Measurements from ENCODE around the gene TEX55.
"Not testable (repeated sequence)": the region's sequence is repeated elsewhere in the genome, so short reads cannot be mapped to it uniquely, and the experiment has no call there.

Gene TEX55

GRCh38 chr3:119145500-119146167 lies at the start of gene TEX55:
Gene TEX55, plus strand, starts transcription at chr3:119146165. Its CDS starts 25 bp downstream, at chr3:119146190.
- no peak for DNase-seq (ENCODE audit: low spot score)

- no peak for DNase-seq (ENCODE audit: low spot score)
These were observed 48.0 kb upstream of the TEX55 start for GRCh38 chr3:119098003-119098402.

GRCh38 chr3:119098619-119099222 lies 47.2 kb upstream of the TEX55 start:
- DNase-seq (ENCODE audit: low spot score): no peak

- DNase-seq (ENCODE audit: low spot score): no peak
These were observed 46.2 kb upstream of the TEX55 start for GRCh38 chr3:119099785-119100184.

GRCh38 chr3:119104031-119104430 lies 41.9 kb upstream of the TEX55 start:
- DNase-seq (ENCODE audit: low spot score): no peak

GRCh38 chr3:119118330-119118729 lies 27.6 kb upstream of the TEX55 start:
- DNase-seq (ENCODE audit: low spot score): not testable (repeated sequence)

- no peak for DNase-seq (ENCODE audit: low spot score)
These were observed 25.5 kb upstream of the TEX55 start for GRCh38 chr3:119120480-119120879.

- DNase-seq (ENCODE audit: low spot score): no peak
These were observed 23.6 kb upstream of the TEX55 start for GRCh38 chr3:119122350-119122749.

- DNase-seq (ENCODE audit: low spot score): no peak
These were observed 20.6 kb upstream of the TEX55 start for GRCh38 chr3:119125342-119125741.

- no peak for DNase-seq (ENCODE audit: low spot score)
These were observed 20.0 kb upstream of the TEX55 start for GRCh38 chr3:119125742-119126504.

GRCh38 chr3:119130291-119130690 lies 15.7 kb upstream of the TEX55 start:
- DNase-seq (ENCODE audit: low spot score): not testable (repeated sequence)

GRCh38 chr3:119132291-119132690 lies 13.7 kb upstream of the TEX55 start:
- DNase-seq (ENCODE audit: low spot score): not testable (repeated sequence)

GRCh38 chr3:119139360-119139759 lies 6.6 kb upstream of the TEX55 start:
- DNase-seq (ENCODE audit: low spot score): not testable (repeated sequence)

- no peak for DNase-seq (ENCODE audit: low spot score)
These were observed 5.5 kb upstream of the TEX55 start for GRCh38 chr3:119140466-119140865.

GRCh38 chr3:119145128-119145499 lies 851 bp upstream of the TEX55 start:
- DNase-seq (ENCODE audit: low spot score): no peak

- DNase-seq (ENCODE audit: low spot score): no peak
These were observed 812 bp downstream of the TEX55 start for GRCh38 chr3:119146578-119147375.

- no peak for DNase-seq (ENCODE audit: low spot score)
These were observed 1.5 kb downstream of the TEX55 start for GRCh38 chr3:119147494-119147893.

- no peak for DNase-seq (ENCODE audit: low spot score)
These were observed 2.7 kb downstream of the TEX55 start for GRCh38 chr3:119148493-119149180.

- no peak for DNase-seq (ENCODE audit: low spot score)
These were observed 3.5 kb downstream of the TEX55 start for GRCh38 chr3:119149484-119149883.

GRCh38 chr3:119156868-119157267 lies 10.9 kb downstream of the TEX55 start:
- DNase-seq (ENCODE audit: low spot score): no peak

- no peak for DNase-seq (ENCODE audit: low spot score)
These were observed 12.0 kb downstream of the TEX55 start for GRCh38 chr3:119157971-119158370.

GRCh38 chr3:119160361-119160760 lies 14.4 kb downstream of the TEX55 start:
- DNase-seq (ENCODE audit: low spot score): no peak

All from left forelimb (tissue), 1 donor.